ENCODE data around the gene PC.

DNA sequence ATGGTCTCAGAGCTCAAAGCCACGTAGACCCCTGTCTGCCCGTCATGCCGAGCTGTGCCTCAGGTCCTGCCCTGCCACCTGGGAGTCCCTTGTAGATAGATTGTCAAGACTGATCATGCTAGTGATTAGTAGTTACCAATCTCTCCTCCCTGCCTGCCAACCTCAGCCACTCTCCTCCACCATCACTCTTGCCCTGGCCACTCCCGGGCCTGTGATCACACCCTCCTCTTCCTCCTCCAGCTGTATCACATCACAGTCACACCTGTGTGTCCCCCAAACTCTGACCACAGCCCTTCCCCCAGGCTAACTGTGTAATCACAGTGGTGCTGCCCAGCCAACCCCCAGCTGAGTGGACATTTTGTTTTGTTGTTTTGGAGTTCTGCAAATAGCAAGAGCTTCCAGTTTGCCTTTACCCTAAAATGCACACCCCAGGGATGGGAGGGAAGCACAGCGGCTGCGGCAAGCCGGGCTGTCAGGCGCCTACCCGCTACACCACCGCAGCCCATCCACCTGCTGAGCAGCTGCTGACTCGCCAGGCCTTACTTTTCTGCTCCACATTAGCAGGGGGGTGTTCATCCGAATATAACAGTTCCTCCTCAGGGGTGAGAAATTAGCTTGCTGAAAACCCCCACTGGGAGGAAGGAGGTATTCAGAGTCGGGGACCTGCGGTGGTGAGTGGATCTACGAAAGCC is 55.6 kb downstream of the PC start:
- TF ChIP-seq POLR2A (IDR thresholded peaks at IDR 0.05; ENCODE audit: low read depth, low read length): no peak
- TF ChIP-seq POLR2AphosphoS5 (IDR thresholded peaks at IDR 0.05; ENCODE audit: low read depth, low read length): no peak
- TF ChIP-seq TAF1 (IDR thresholded peaks at IDR 0.05; ENCODE audit: low read depth, low read length): no peak
- TF ChIP-seq SPI1 (IDR thresholded peaks at IDR 0.05; ENCODE audit: low read depth, low read length): no peak

All from GM12891 (cell line).